Measurements from ENCODE around the gene NME7.
"Not testable (repeated sequence)": the region's sequence is repeated elsewhere in the genome, so short reads cannot be mapped to it uniquely, and the experiment has no call there.

The NME7 gene

GRCh38 chr1:169126335-169126734 lies 241.3 kb downstream of the NME7 start:
- H3K4me3 ChIP-seq: no peak overlapping the region
- in situ Hi-C loops (cut with MboI; ENCODE audit: low sequenced_read_pairs): no loop called here
- no peaks in the 10 kb centered on the region for H3K9me3 ChIP-seq
- DNase-seq (ENCODE audit: low spot score in 2 of 2): no peak
- H3K27me3 ChIP-seq (ENCODE audit: low read depth): no peaks in the 10 kb centered on the region
- H3K36me3 ChIP-seq (replicated peaks): peaks cover 53% of the 10 kb centered on the region
- no peaks in the 10 kb centered on the region for H3K4me1 ChIP-seq

GRCh38 chr1:169125597-169125996 lies 242.0 kb downstream of the NME7 start:
- H3K9me3 ChIP-seq; H3K4me1 ChIP-seq; DNase-seq (ENCODE audit: low spot score in 2 of 2); H3K4me3 ChIP-seq; H3K27me3 ChIP-seq (ENCODE audit: low read depth); in situ Hi-C loops (cut with MboI; ENCODE audit: low sequenced_read_pairs): not testable (repeated sequence)
- H3K36me3 ChIP-seq (replicated peaks): peaks cover 48% of the 10 kb centered on the region

- Histone ChIP-seq H3K27me3 (ENCODE audit: low read depth) (no peaks in the 10 kb centered on the region), H3K36me3 (replicated peaks) (peaks cover 45% of the 10 kb centered on the region), H3K4me1 (no peaks in the 10 kb centered on the region), H3K4me3 (no peak overlapping the region), H3K9me3 (no peaks in the 10 kb centered on the region)
- DNase-seq (ENCODE audit: low spot score in 2 of 2): no peak
- in situ Hi-C loops (cut with MboI; ENCODE audit: low sequenced_read_pairs): loop anchor here (25.0 kb wide), 3 partner anchors 112 to 512 kb away; partner anchors contain the start of genes BLZF1 and NME7
Observed at GRCh38 chr1:169124459-169124858, 243.1 kb downstream of the NME7 start.

GRCh38 chr1:169122976-169123375 lies 244.6 kb downstream of the NME7 start:
- in situ Hi-C loops (cut with MboI; ENCODE audit: low sequenced_read_pairs): loop anchor here (25.0 kb wide), 3 partner anchors 111 to 511 kb away; partner anchors contain the start of genes BLZF1 and NME7
- H3K9me3 ChIP-seq: no peaks in the 10 kb centered on the region
- peaks cover 44% of the 10 kb centered on the region for H3K36me3 ChIP-seq (replicated peaks)

GRCh38 chr1:169121146-169121923 lies 246.3 kb downstream of the NME7 start:
- H3K4me3 ChIP-seq: no peak overlapping the region
- no peak for DNase-seq (ENCODE audit: low spot score in 2 of 2)
- H3K9me3 ChIP-seq: no peaks in the 10 kb centered on the region
- peaks cover 6% of the 10 kb centered on the region for H3K4me1 ChIP-seq
- peaks cover 38% of the 10 kb centered on the region for H3K36me3 ChIP-seq (replicated peaks)
- in situ Hi-C loops (cut with MboI; ENCODE audit: low sequenced_read_pairs): loop anchor here (25.0 kb wide), 3 partner anchors 109 to 509 kb away; partner anchors contain the start of genes BLZF1 and NME7
- H3K27me3 ChIP-seq (ENCODE audit: low read depth): no peaks in the 10 kb centered on the region

More at GRCh38 chr1:169122976-169123375, 244.6 kb downstream of the NME7 start:
- H3K4me3 ChIP-seq: no peak overlapping the region
- no peaks in the 10 kb centered on the region for H3K27me3 ChIP-seq (ENCODE audit: low read depth)
- DNase-seq (ENCODE audit: low spot score in 2 of 2): no peak
- peaks cover 6% of the 10 kb centered on the region; the same call in 1 of the 2 replicates for H3K4me1 ChIP-seq

- H3K27me3 ChIP-seq (ENCODE audit: low read depth): no peaks in the 10 kb centered on the region
- H3K9me3 ChIP-seq: no peaks in the 10 kb centered on the region
- peaks cover 32% of the 10 kb centered on the region for H3K36me3 ChIP-seq (replicated peaks)
- H3K4me1 ChIP-seq: peaks cover 6% of the 10 kb centered on the region
- in situ Hi-C loops (cut with MboI; ENCODE audit: low sequenced_read_pairs): loop anchor here (25.0 kb wide), 3 partner anchors 108 to 508 kb away; partner anchors contain the start of genes BLZF1 and NME7
- no peak for DNase-seq (ENCODE audit: low spot score in 2 of 2)
- no peak overlapping the region for H3K4me3 ChIP-seq
Observed at GRCh38 chr1:169120066-169120465, 247.5 kb downstream of the NME7 start.

- H3K36me3 ChIP-seq (replicated peaks): peaks cover 31% of the 10 kb centered on the region
- H3K4me1 ChIP-seq: peaks cover 6% of the 10 kb centered on the region
- H3K9me3 ChIP-seq: no peaks in the 10 kb centered on the region
- no peak for DNase-seq (ENCODE audit: low spot score in 2 of 2)
- no peak overlapping the region for H3K4me3 ChIP-seq
- no peaks in the 10 kb centered on the region for H3K27me3 ChIP-seq (ENCODE audit: low read depth)
- in situ Hi-C loops (cut with MboI; ENCODE audit: low sequenced_read_pairs): loop anchor here (25.0 kb wide), 3 partner anchors 107 to 507 kb away; partner anchors contain the start of genes BLZF1 and NME7
Observed at GRCh38 chr1:169119405-169119804, 248.2 kb downstream of the NME7 start.

GRCh38 chr1:169118227-169118626 lies 249.4 kb downstream of the NME7 start:
- H3K9me3 ChIP-seq: no peaks in the 10 kb centered on the region
- in situ Hi-C loops (cut with MboI; ENCODE audit: low sequenced_read_pairs): loop anchor here (25.0 kb wide), 3 partner anchors 106 to 506 kb away; partner anchors contain the start of genes BLZF1 and NME7
- H3K4me1 ChIP-seq: peaks cover 6% of the 10 kb centered on the region
- H3K36me3 ChIP-seq (replicated peaks): peaks cover 39% of the 10 kb centered on the region
- DNase-seq (ENCODE audit: low spot score in 2 of 2): no peak
- no peaks in the 10 kb centered on the region for H3K27me3 ChIP-seq (ENCODE audit: low read depth)
- H3K4me3 ChIP-seq: no peak overlapping the region

- no peak for DNase-seq (ENCODE audit: low spot score in 2 of 2)
- peaks cover 43% of the 10 kb centered on the region for H3K36me3 ChIP-seq (replicated peaks)
- no peak overlapping the region for H3K4me3 ChIP-seq
- no peaks in the 10 kb centered on the region for H3K9me3 ChIP-seq
- peaks cover 6% of the 10 kb centered on the region for H3K4me1 ChIP-seq
- in situ Hi-C loops (cut with MboI; ENCODE audit: low sequenced_read_pairs): loop anchor here (25.0 kb wide), 3 partner anchors 105 to 505 kb away; partner anchors contain the start of genes BLZF1 and NME7
- H3K27me3 ChIP-seq (ENCODE audit: low read depth): no peaks in the 10 kb centered on the region
Observed at GRCh38 chr1:169117599-169117998, 250.0 kb downstream of the NME7 start.

GRCh38 chr1:169117014-169117413 lies 250.6 kb downstream of the NME7 start:
- in situ Hi-C loops (cut with MboI; ENCODE audit: low sequenced_read_pairs): loop anchor here (25.0 kb wide), 3 partner anchors 105 to 505 kb away; partner anchors contain the start of genes BLZF1 and NME7
- Histone ChIP-seq H3K36me3 (replicated peaks) (peaks cover 49% of the 10 kb centered on the region), H3K4me1 (peaks cover 6% of the 10 kb centered on the region)

GRCh38 chr1:169115891-169116585 lies 251.6 kb downstream of the NME7 start:
- Histone ChIP-seq H3K27me3 (ENCODE audit: low read depth) (no peaks in the 10 kb centered on the region), H3K9me3 (no peaks in the 10 kb centered on the region), H3K4me3 (no peak overlapping the region), H3K4me1 (peaks cover 6% of the 10 kb centered on the region), H3K36me3 (replicated peaks) (peaks cover 58% of the 10 kb centered on the region)
- in situ Hi-C loops (cut with MboI; ENCODE audit: low sequenced_read_pairs): loop anchor here (25.0 kb wide), 3 partner anchors 104 to 504 kb away; partner anchors contain the start of genes BLZF1 and NME7
- no peak for DNase-seq (ENCODE audit: low spot score in 2 of 2)

More at GRCh38 chr1:169117014-169117413, 250.6 kb downstream of the NME7 start:
- no peaks in the 10 kb centered on the region for H3K27me3 ChIP-seq (ENCODE audit: low read depth)
- no peaks in the 10 kb centered on the region for H3K9me3 ChIP-seq
- DNase-seq (ENCODE audit: low spot score in 2 of 2): no peak
- H3K4me3 ChIP-seq: no peak overlapping the region

- Histone ChIP-seq H3K27me3 (ENCODE audit: low read depth) (no peaks in the 10 kb centered on the region), H3K4me3 (no peak overlapping the region), H3K4me1 (peaks cover 19% of the 10 kb centered on the region), H3K9me3 (no peaks in the 10 kb centered on the region), H3K36me3 (replicated peaks) (peaks cover 58% of the 10 kb centered on the region)
- DNase-seq (ENCODE audit: low spot score in 2 of 2): no peak
- in situ Hi-C loops (cut with MboI; ENCODE audit: low sequenced_read_pairs): loop anchor here (25.0 kb wide), 3 partner anchors 101 to 501 kb away; partner anchors contain the start of genes BLZF1 and NME7
Observed at GRCh38 chr1:169113613-169114119, 253.9 kb downstream of the NME7 start.

- in situ Hi-C loops (cut with MboI; ENCODE audit: low sequenced_read_pairs): loop anchor here (25.0 kb wide), 3 partner anchors 100 to 500 kb away; partner anchors contain the start of genes BLZF1 and NME7
- peaks cover 25% of the 10 kb centered on the region for H3K4me1 ChIP-seq
- no peak for DNase-seq (ENCODE audit: low spot score in 2 of 2)
- peaks cover 50% of the 10 kb centered on the region for H3K36me3 ChIP-seq (replicated peaks)
- no peaks in the 10 kb centered on the region for H3K27me3 ChIP-seq (ENCODE audit: low read depth)
- H3K9me3 ChIP-seq: no peaks in the 10 kb centered on the region
- H3K4me3 ChIP-seq: no peak overlapping the region
Observed at GRCh38 chr1:169112241-169112640, 255.4 kb downstream of the NME7 start.
